ENCODE measurements around the gene ANKRD16.

Gene ANKRD16

GRCh38 chr10:5814110-5815107 is 75.3 kb downstream of the ANKRD16 start:
- peak; percentile 57 for DNase-seq (ENCODE audit: low read depth)
- H3K4me3 ChIP-seq (ENCODE audit: low read depth, low read length): peak overlapping the region; percentile 77
- TF ChIP-seq, protein P1, sequence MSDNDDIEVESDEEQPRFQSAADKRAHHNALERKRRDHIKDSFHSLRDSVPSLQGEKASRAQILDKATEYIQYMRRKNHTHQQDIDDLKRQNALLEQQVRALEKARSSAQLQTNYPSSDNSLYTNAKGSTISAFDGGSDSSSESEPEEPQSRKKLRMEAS (IDR thresholded peaks at IDR 0.05; ENCODE audit: low read depth, low read length): peak; percentile 66
- no peak for TF ChIP-seq POLR2A (IDR thresholded peaks at IDR 0.05; ENCODE audit: extremely low read depth, insufficient read length)

DNA sequence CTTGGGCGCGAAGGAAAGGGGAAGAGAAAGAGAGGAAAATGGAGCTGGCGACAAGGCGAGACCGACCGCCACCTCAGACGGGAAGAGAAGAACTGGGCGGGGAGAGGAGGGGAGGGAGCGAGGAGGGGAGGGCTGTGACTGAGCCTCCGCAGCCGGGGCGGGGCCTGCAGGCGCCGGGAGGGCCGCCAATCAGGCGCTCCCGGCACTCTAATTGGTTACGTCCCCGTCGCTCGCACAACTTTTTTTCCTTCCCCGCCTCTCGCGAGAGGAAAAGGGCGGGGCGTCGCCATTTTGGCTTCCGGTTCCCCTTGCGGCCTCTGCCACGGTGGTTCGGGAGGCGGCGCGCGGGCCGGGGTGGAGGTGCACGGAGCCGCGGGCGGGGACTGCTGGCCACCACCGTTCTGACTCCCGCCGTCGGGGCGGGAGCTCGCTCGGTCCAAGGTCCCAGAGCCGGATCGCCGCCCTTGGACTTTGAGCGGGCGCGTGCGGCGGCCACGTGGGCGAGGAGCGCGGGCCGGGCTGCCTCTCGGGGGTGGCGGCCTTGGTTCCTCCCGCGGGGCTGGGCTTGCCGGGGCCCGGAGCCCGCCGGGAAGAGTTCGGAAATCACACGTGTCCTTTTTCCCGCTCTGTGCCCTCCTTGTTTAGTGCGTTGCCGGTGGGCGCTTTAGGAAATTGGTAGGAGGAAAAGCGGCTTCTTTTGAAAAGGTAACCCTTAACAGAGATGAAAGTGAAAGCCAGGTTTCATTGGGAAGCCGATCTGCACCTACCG is 76.2 kb downstream of the ANKRD16 start, which contains the start of gene GDI2:
Gene GDI2 (minus strand): TSS at position 94 of the 769 bp plus-strand sequence. CDS start 176 bp downstream, outside the sequence.
- peak; percentile 84 for TF ChIP-seq POLR2A (IDR thresholded peaks at IDR 0.05; ENCODE audit: extremely low read depth, insufficient read length)
- TF ChIP-seq MYC (IDR thresholded peaks at IDR 0.05; ENCODE audit: low read depth, low read length): peak; percentile 96
- TF ChIP-seq, protein P1 (IDR thresholded peaks at IDR 0.05; ENCODE audit: low read depth, low read length): peak; percentile 91
- TF ChIP-seq, protein P2, sequence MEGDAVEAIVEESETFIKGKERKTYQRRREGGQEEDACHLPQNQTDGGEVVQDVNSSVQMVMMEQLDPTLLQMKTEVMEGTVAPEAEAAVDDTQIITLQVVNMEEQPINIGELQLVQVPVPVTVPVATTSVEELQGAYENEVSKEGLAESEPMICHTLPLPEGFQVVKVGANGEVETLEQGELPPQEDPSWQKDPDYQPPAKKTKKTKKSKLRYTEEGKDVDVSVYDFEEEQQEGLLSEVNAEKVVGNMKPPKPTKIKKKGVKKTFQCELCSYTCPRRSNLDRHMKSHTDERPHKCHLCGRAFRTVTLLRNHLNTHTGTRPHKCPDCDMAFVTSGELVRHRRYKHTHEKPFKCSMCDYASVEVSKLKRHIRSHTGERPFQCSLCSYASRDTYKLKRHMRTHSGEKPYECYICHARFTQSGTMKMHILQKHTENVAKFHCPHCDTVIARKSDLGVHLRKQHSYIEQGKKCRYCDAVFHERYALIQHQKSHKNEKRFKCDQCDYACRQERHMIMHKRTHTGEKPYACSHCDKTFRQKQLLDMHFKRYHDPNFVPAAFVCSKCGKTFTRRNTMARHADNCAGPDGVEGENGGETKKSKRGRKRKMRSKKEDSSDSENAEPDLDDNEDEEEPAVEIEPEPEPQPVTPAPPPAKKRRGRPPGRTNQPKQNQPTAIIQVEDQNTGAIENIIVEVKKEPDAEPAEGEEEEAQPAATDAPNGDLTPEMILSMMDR (IDR thresholded peaks at IDR 0.05; ENCODE audit: low read depth, low read length): no peak
- H3K4me3 ChIP-seq (ENCODE audit: low read depth, low read length): peak within 1 kb of the TSS; percentile 96
- peak; percentile 93 for DNase-seq (ENCODE audit: low read depth)

- no peak for DNase-seq (ENCODE audit: low read depth)
- TF ChIP-seq, protein P1 (IDR thresholded peaks at IDR 0.05; ENCODE audit: low read depth, low read length): no peak
- TF ChIP-seq, protein P2 (IDR thresholded peaks at IDR 0.05; ENCODE audit: low read depth, low read length): no peak
- TF ChIP-seq POLR2A (IDR thresholded peaks at IDR 0.05; ENCODE audit: extremely low read depth, insufficient read length) (no peak), MYC (IDR thresholded peaks at IDR 0.05; ENCODE audit: low read depth, low read length) (no peak)
- peak overlapping the region; percentile 96 for H3K4me3 ChIP-seq (ENCODE audit: low read depth, low read length)
Measured at GRCh38 chr10:5813091-5813340, 76.7 kb downstream of the ANKRD16 start.

DNA sequence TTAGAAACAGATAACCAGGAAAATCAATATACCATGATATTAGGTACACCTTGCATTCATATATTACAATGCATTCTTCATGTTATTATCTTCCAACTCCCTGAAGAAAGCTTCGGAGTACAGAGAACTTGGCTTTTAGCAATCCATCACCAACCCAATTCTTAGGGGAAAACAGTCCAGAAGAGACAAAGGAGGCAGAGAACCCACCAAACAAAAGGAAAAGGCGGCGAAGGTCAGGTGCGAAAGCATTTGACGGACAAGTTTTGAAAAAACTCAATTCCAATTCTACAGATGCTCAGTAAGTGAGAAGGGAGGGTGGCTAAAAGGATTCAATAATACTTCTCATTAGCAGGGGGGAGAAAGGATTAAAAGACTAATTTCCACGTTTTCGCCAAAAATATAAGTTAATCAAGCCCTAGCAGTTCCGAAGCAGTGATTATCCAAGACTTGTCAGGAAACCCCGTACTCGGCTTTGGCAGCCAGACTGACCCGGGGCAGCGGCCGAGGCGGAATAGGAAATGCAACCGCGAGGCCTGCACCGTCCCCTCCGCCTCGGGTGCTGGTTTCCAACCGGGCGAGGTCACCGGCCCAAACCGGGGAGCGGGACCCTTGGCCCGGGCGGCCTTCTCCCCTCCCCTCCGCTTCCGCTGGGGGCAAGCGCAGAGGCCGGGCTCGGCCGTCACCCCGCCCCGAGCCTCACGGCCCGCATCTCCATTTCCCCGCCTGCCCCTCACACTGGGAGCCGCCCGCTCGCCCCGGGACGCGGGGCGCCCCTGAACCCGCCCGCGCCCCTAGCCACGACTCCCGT is 77.2 kb downstream of the ANKRD16 start:
- peak; percentile 44 for DNase-seq (ENCODE audit: low read depth)
- peak overlapping the region; percentile 96 for H3K4me3 ChIP-seq (ENCODE audit: low read depth, low read length)
- TF ChIP-seq, protein P2 (IDR thresholded peaks at IDR 0.05; ENCODE audit: low read depth, low read length): no peak
- TF ChIP-seq MYC (IDR thresholded peaks at IDR 0.05; ENCODE audit: low read depth, low read length) (no peak), POLR2A (IDR thresholded peaks at IDR 0.05; ENCODE audit: extremely low read depth, insufficient read length) (no peak)
- TF ChIP-seq, protein P1 (IDR thresholded peaks at IDR 0.05; ENCODE audit: low read depth, low read length): no peak
